ENCODE results near the gene REEP1. TPM values are rescaled to one million over a fixed set of nuclear protein-coding genes. Genes with fewer than 3 reads are reported as not detected.

The REEP1 gene
- total and polyA plus RNA-seq, 2 of the 4 experiments (the other 2 are of a cell fraction) = under 0.01 to 0.03 TPM

DNA sequence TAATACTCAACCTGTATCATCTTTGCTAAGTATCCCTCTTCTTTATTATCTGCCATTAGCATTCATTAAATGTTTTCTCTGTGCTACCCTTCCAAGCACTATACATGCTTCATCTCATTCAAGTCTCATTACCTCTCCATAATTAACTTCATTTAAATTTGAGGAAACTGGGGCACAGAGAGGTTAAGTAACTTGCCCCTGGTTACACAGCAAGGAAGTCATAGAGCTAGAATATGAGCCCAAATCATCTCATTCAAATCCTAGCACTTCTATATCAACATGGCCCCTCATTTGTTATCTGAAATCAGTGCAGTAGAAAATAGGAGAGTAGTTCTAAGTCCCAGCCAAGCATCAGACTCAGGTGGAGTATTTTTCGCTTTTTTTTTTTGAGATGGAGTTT, 133.8 kb downstream of the REEP1 start:
- H4K8ac ChIP-seq (ENCODE audit: low read depth in 2 of 2, low read length in 2 of 2) = no peak overlapping the region
- POLR2A ChIA-PET (ENCODE audit: unreplicated experiment) = interaction anchor here (0.6 kb wide), 1 partner anchor 101 kb away, joined by 3 read pairs; no protein-coding TSS in a partner anchor
- H3K27ac ChIP-seq (ENCODE audit: insufficient read depth, low read length) = no peak overlapping the region
- no peak overlapping the region for H3K18ac ChIP-seq (ENCODE audit: low read depth, low read length)
- no peaks in the 10 kb centered on the region for H3K27me3 ChIP-seq (ENCODE audit: control insufficient read depth, insufficient read depth, low read length)
- no peak overlapping the region for H2BK20ac ChIP-seq (ENCODE audit: low read depth, low read length)
- peaks cover 15% of the 10 kb centered on the region for H3K36me3 ChIP-seq (ENCODE audit: control insufficient read depth, insufficient read depth, low read length)
- no peak overlapping the region for H4K5ac ChIP-seq (ENCODE audit: low read depth, low read length)
- H3K4me3 ChIP-seq (ENCODE audit: insufficient read depth, low read depth, low read length) = no peak overlapping the region
- H3K79me1 ChIP-seq (ENCODE audit: low read depth in 1 of 2, low read length in 2 of 2) = peaks cover 26 to 33% of the 10 kb centered on the region in 2 experiments
- no peak overlapping the region for H2BK15ac ChIP-seq (ENCODE audit: low read depth, low read length)
- no peak overlapping the region for H2AFZ ChIP-seq (replicated peaks; ENCODE audit: low read length, poor library complexity)
- H2BK120ac ChIP-seq (ENCODE audit: low read depth, low read length) = no peak overlapping the region
- H3K14ac ChIP-seq (replicated peaks; ENCODE audit: low read depth, low read length) = no peak overlapping the region
- H2AK9ac ChIP-seq (replicated peaks; ENCODE audit: low read depth, low read length, poor library complexity) = no peak overlapping the region
- H3K9ac ChIP-seq (ENCODE audit: low read depth, low read length) = no peak overlapping the region
- no peak for DNase-seq
- TF ChIP-seq RAD21 (IDR thresholded peaks at IDR 0.05; ENCODE audit: low read length) = no peak
- no peak for TF ChIP-seq RFX5 (IDR thresholded peaks at IDR 0.05; ENCODE audit: low read depth, low read length)
- no peak for TF ChIP-seq CHD1 (IDR thresholded peaks at IDR 0.05; ENCODE audit: low read depth, low read length)
- no peak for TF ChIP-seq SMC3 (IDR thresholded peaks at IDR 0.05; ENCODE audit: low read depth, low read length)
- no peak for TF ChIP-seq FOS (IDR thresholded peaks at IDR 0.05; ENCODE audit: low read depth, low read length)
- TF ChIP-seq CTCF (conservative IDR thresholded peaks at IDR 0.05; ENCODE audit: low read depth, low read length) = no peak
- in situ Hi-C loops (cut with MboI; ENCODE audit: low sequenced_read_pairs) = no loop called here
- CTCF ChIA-PET = no interaction called here
- no peak for ATAC-seq (ENCODE audit: low read depth)
- no peak overlapping the region for H3K23ac ChIP-seq (ENCODE audit: low read depth, low read length)
- no peak overlapping the region for H2BK5ac ChIP-seq (ENCODE audit: low read depth, low read length, poor library complexity, severe bottlenecking)
- H3K9me3 ChIP-seq (ENCODE audit: control insufficient read depth, insufficient read depth, low read length) = no peaks in the 10 kb centered on the region
- no TSS peak for BruUV-seq (replicated peaks)
- intact Hi-C loops (cut with micrococcal nuclease) = no loop called here
- peaks cover 2% of the 10 kb centered on the region; the same call in 1 of the 2 replicates for H3K9me1 ChIP-seq (ENCODE audit: insufficient read depth, low read length)
- WGBS, 2 experiments (ENCODE audit: extremely low coverage in 2 of 2, insufficient read length in 1 of 2) = no CpG with 5 or more reads among the region's 1 CpG
- dilution Hi-C loops (cut with HindIII; ENCODE audit: low sequenced_read_pairs, unreplicated experiment) = no loop called here
- no peak overlapping the region for H4K91ac ChIP-seq (ENCODE audit: insufficient read depth, low read depth, low read length)
- H4K20me1 ChIP-seq (ENCODE audit: insufficient read depth, low read length) = no peaks in the 10 kb centered on the region; the same call in 1 of the 2 replicates
- H3K56ac ChIP-seq (ENCODE audit: extremely low read depth, insufficient read depth, low read length) = no peak overlapping the region
- no peak overlapping the region for H3K4me2 ChIP-seq (ENCODE audit: low read depth, low read length)
- H3K4me1 ChIP-seq (ENCODE audit: control insufficient read depth, insufficient read depth, low read length) = no peaks in the 10 kb centered on the region
- no peak overlapping the region for H3K4ac ChIP-seq (ENCODE audit: low read depth, low read length)
- H2AK5ac ChIP-seq (ENCODE audit: low read depth, low read length) = no peak overlapping the region

Measured in IMR-90 (cell line).